Occipital lobe (tissue), 2 donors: ENCODE data around the gene NUDT19. TPM values are rescaled to one million over a fixed set of nuclear protein-coding genes. Genes with fewer than 3 reads are reported as not detected.

Experiments
- small RNA-seq: library from RNA; depleted of rRNA; stranded (forward); fragments of <200 nt; gene quantifications from one replicate; pipeline ENCODE3, GENCODE V24; 2014
- total RNA-seq: library from RNA; depleted of rRNA; stranded (reverse); fragments of >200 nt; gene quantifications from one replicate; pipeline ENCODE4 v1.2.3, GENCODE V29; 2014

NUDT19 gene
- total RNA-seq, 1 donor from 2014 or later: 8.1 TPM

Small RNAs within 50 kb of the gene (small RNA-seq; reads per million reads assigned to genes)
- not detected for gene RN7SL789P

Other genes starting within 250 kb of the NUDT19 start
- gene PDCD5, start 110.6 kb upstream of the NUDT19 start, total RNA-seq: 32.3 TPM
- gene ANKRD27, start 16.6 kb upstream of the NUDT19 start, total RNA-seq: 43.0 TPM
- 0.78 TPM for gene RGS9BP, start 16.0 kb upstream of the NUDT19 start, total RNA-seq
- gene TDRD12, start 27.9 kb downstream of the NUDT19 start, total RNA-seq: 0.94 TPM
- 1.6 TPM for gene SLC7A9, start 177.9 kb downstream of the NUDT19 start, total RNA-seq